Mammary epithelial cell (primary cell): ENCODE data around the gene ARHGAP30.

ENCODE experiments used
- CTCF ChIP-seq, 2 donors: IDR thresholded peaks in 1 of 2; conservative IDR thresholded peaks in 1 of 2; 2 replicates each; pipeline ENCODE4 v1.5.1; 2011 to 2012; ENCODE audit warnings: inconsistent platforms in 2 of 2, low read length in 2 of 2, mild to moderate bottlenecking in 2 of 2, control low read depth in 1 of 2, low read depth in 1 of 2; ENCODE audit not compliant: insufficient read depth in 1 of 2; ENCODE audit errors: extremely low read depth in 1 of 2
- EZH2 ChIP-seq: IDR thresholded peaks from 2 replicates; pipeline ENCODE4 v1.6.1; 2012; ENCODE audit warnings: low read length, inconsistent platforms, borderline replicate concordance

- TF ChIP-seq CTCF (conservative IDR thresholded peaks at IDR 0.05 in 1 of 2, IDR thresholded peaks at IDR 0.05 in 1 of 2; ENCODE audit: extremely low read depth in 1 of 2, insufficient read depth in 1 of 2, low read depth in 1 of 2, low read length in 2 of 2) (no peak), EZH2 (no peak)
Observed at GRCh38 chr1:161054232-161054631, 15.5 kb downstream of the ARHGAP30 start.
